IPS-18a (cell line): Measurements from ENCODE around the gene SEMG1.

ENCODE experiments used
- H3K27ac ChIP-seq: one replicate; pipeline ENCODE4 v1.5.1; 2013; ENCODE audit warnings: low read length
- H3K27me3 ChIP-seq: one replicate; pipeline ENCODE4 v1.6.1; 2013; ENCODE audit warnings: mild to moderate bottlenecking, low read length; ENCODE audit not compliant: control insufficient read depth, insufficient read depth
- H3K36me3 ChIP-seq: one replicate; pipeline ENCODE4 v1.6.1; 2013; ENCODE audit warnings: low read depth, low read length; ENCODE audit not compliant: control insufficient read depth
- H3K4me1 ChIP-seq: one replicate; pipeline ENCODE4 v1.6.1; 2013; ENCODE audit warnings: low read depth, low read length; ENCODE audit not compliant: control insufficient read depth
- H3K4me3 ChIP-seq: one replicate; pipeline ENCODE4 v1.5.1; 2013; ENCODE audit warnings: low read length
- H3K9ac ChIP-seq: one replicate; pipeline ENCODE4 v1.6.1; 2013; ENCODE audit warnings: mild to moderate bottlenecking, low read length, moderate library complexity
- H3K9me3 ChIP-seq: one replicate; pipeline ENCODE4 v1.6.1; 2013; ENCODE audit warnings: low read depth, low read length; ENCODE audit not compliant: control insufficient read depth

The SEMG1 gene

DNA sequence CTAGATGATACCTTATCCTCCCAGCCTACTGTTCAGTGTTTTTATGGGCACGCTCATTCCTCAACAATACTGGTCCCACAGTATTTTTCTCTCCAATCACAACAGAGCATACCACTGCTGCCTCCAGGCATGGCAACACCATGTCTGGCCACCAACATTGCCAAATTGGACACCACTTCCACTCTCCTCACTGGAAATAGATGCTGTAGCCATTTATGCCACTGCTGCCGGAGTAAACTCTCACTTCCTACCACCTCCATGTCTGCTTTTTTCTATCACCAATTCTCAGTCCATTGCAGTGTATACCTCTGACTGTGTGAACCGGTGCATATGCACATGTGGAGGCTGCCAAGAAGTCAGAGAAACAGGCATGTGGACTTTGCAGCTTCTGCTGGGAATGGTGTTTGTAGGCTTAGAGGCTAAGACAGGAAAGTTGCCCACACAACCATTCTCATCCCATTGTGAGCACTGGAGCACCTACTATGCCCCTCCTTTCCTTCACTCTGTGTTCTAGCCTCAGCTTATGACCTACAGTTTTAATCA is 17.7 kb upstream of the SEMG1 start:
- Histone ChIP-seq H3K4me1 (no peaks in the 10 kb centered on the region), H3K36me3 (no peaks in the 10 kb centered on the region), H3K27me3 (no peaks in the 10 kb centered on the region), H3K27ac (no peak overlapping the region), H3K4me3 (no peak overlapping the region), H3K9ac (no peak overlapping the region), H3K9me3 (no peaks in the 10 kb centered on the region)

DNA sequence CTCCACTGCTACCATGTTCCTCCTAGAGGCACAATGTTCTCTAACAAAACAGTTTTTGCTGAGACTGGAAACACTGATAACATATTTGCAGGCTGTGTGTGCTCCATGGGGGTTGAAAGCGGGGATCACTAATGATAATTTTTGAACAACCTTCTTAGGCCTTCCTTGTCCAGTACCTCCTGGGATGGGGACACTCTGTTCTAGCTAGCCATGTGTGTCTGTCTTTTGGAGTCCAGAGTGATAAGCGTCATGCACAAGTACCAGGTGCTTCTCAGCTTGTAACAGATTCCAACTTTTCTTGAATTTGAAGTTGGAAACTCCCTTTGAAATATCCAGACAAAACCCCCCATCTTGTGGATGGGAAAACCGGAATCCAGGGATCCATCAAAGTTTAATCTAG is 17.0 kb upstream of the SEMG1 start:
- Histone ChIP-seq H3K27me3 (no peaks in the 10 kb centered on the region), H3K4me3 (no peak overlapping the region), H3K27ac (no peak overlapping the region), H3K36me3 (no peaks in the 10 kb centered on the region), H3K4me1 (no peaks in the 10 kb centered on the region), H3K9me3 (no peaks in the 10 kb centered on the region), H3K9ac (no peak overlapping the region)

DNA sequence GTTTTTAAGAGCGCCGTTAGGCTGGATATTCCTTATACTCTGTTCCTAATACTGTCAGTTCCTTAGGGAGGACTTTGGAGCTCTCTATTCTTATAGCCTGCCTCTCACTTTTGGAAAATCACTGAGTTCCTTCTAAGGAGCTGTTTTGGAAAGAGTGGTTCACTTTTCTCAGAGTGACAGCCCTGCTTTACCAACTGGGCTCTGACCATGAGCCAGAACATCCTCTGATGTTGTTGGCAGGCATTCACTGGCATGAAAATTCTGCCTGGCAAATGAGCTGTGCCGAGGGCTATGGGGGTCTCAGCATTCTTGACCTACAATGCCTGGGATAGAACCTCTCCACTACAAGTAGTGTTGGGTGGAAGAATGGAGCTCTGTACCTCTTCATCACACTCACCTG is 14.9 kb upstream of the SEMG1 start:
- Histone ChIP-seq H3K27ac (no peak overlapping the region), H3K4me3 (no peak overlapping the region), H3K4me1 (no peaks in the 10 kb centered on the region), H3K9me3 (no peaks in the 10 kb centered on the region), H3K36me3 (no peaks in the 10 kb centered on the region), H3K27me3 (no peaks in the 10 kb centered on the region), H3K9ac (no peak overlapping the region)

DNA sequence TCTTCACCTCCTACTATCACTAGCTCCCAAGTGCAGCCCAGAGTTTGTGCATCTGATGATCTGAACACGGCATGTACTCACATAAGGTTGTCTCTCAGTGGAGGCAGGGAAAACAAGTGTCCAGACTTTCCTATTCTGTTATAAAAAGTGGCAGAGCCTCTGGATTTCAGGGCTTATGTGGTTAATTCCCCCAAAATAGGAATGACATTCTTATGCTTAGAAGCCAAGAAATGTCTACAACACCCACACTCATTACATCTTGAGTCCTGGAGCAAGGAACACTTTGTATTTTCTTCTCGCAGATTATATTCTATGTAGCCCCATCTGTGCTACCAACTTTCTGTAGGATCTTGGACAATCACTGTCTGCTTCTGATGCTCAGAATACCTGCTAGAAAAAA is 13.5 kb upstream of the SEMG1 start:
- Histone ChIP-seq H3K4me1 (peaks cover 8% of the 10 kb centered on the region), H3K9ac (no peak overlapping the region), H3K36me3 (no peaks in the 10 kb centered on the region), H3K27me3 (no peaks in the 10 kb centered on the region), H3K9me3 (no peaks in the 10 kb centered on the region), H3K27ac (no peak overlapping the region), H3K4me3 (no peak overlapping the region)

DNA sequence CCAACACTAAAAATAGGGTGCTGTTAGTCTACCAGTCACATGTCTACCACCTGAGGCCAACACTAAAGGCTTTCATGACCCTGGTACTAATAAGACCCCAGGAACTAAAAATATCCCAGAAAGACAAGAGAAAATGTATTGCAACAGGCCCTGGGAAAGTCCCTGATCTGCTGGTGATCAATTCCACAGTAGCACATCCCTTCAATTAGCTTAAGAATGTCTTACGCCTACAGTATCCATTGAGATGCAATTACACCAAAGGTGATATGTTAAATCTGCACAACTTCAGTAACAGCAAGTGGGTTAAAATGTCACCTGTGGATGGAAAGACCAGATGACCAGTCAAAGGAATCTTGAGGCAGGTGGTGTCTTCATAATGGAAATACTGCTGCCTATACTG is 3.1 kb downstream of the SEMG1 start:
- Histone ChIP-seq H3K9ac (no peak overlapping the region), H3K27me3 (no peaks in the 10 kb centered on the region), H3K9me3 (peaks cover 5% of the 10 kb centered on the region), H3K4me3 (peak overlapping the region; percentile 5), H3K4me1 (peaks cover 27% of the 10 kb centered on the region), H3K27ac (peak overlapping the region; percentile 78), H3K36me3 (no peaks in the 10 kb centered on the region)

DNA sequence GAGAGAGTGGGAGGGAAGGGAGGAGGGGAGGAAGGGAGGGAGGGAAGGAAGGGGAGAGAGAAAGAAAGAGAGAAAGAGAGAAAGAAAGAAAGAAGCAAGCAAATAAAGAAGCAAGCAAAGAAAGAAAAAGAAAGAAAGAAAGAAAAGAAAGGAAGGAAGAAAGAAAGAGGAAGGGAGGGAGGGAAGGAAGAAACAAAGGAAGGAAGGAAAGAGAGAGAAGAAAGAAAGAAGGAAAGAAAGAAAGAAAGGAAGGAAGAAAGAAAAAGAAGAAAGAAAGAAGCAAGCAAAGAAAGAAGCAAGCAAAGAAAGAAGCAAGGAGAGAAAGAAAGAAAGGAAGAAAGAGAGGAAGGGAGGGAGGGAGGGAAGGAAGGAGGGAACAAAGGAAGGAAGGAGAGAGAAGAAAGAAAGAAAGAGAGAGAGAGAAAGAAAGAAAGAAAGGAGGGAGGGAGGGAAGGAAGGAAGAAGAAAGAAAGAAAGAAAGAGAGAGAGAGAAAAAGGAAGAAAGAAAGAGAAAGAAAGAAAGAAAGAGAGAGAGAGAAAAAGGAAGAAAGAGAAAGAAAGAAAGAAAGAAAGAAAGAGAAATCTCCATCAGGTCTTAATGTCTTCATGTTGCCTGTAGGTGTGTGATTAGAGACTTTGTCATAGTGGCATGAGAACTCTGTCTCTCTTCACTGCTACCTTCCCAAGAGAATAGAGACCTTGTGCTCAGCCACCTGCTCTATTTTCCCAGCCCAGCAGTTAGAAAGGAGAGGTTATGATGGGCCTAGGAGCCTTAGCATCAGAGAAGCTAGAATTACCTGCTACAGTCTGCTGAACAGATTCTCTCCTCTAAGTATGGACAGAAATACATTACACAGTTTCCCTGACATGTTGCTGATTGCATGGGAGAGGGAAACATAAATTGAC is 5.0 kb downstream of the SEMG1 start:
- H3K27ac ChIP-seq, result no peak overlapping the region
- peaks cover 5% of the 10 kb centered on the region for H3K9me3 ChIP-seq
- no peak overlapping the region for H3K4me3 ChIP-seq
- H3K27me3 ChIP-seq, result no peaks in the 10 kb centered on the region
- H3K9ac ChIP-seq, result no peak overlapping the region
- no peaks in the 10 kb centered on the region for H3K36me3 ChIP-seq
- peaks cover 24% of the 10 kb centered on the region for H3K4me1 ChIP-seq

DNA sequence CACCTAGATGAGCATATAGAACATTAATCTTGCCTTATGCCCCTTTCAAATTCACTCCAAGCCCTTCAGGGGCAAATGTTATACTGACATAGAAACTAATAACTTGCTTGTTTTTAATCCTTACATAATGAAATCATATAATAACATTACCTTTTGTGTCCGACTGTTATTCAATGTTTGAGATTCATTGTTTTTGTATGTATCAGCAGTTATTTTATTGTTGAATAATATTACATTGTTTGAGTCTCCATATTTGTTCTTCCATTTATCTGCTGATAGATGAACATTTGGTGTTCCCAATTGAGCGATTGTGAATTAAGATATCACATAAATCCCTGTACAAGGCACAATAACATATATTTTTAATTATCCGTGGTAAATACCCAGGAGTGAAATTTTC is 6.0 kb downstream of the SEMG1 start:
- Histone ChIP-seq H3K4me1 (peaks cover 21% of the 10 kb centered on the region), H3K36me3 (no peaks in the 10 kb centered on the region), H3K4me3 (no peak overlapping the region), H3K27ac (no peak overlapping the region), H3K9me3 (peaks cover 5% of the 10 kb centered on the region), H3K27me3 (no peaks in the 10 kb centered on the region), H3K9ac (no peak overlapping the region)

DNA sequence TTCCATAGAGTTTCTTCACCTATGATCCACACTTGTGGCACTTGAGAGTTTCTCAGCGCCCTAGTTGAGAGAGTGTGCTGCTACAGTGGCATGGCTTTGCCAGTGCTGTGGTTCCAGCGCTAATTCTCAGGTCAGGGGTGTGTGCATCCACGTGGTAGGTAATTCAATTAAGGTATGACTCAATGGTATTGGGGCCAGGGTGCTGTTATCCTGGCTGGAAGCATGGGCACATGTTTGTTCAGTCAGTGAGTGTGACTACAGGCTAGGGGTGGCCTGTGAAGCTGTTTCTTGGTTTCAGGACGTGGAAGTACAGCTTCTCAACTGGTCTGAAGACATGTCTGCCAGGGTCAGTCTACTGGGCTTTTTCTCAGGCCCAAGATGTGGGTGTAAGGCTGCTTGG is 11.3 kb downstream of the SEMG1 start:
- Histone ChIP-seq H3K36me3 (no peaks in the 10 kb centered on the region), H3K27ac (no peak overlapping the region), H3K4me1 (no peaks in the 10 kb centered on the region), H3K9ac (no peak overlapping the region), H3K4me3 (no peak overlapping the region), H3K27me3 (no peaks in the 10 kb centered on the region), H3K9me3 (no peaks in the 10 kb centered on the region)

DNA sequence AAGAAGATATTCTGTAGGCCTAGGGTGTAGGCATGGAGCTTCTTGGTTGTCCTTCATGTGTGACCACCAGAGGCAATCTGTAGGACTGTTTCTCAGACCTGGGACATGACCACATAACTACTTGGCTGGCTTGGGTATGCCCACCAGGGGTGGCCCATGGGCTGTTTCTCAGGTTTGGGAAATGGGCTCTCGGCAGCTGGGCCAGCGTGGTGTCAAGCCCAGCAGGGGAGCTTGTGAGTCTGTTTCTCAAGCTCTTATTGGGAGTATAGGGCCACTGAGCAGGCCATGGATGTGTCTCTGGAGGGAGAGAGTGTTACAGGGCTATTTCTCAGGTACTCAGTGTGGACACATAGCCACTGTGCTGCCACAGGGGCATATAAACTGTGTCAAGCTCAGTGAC is 11.8 kb downstream of the SEMG1 start:
- Histone ChIP-seq H3K27ac (no peak overlapping the region), H3K4me1 (no peaks in the 10 kb centered on the region), H3K36me3 (no peaks in the 10 kb centered on the region), H3K9ac (no peak overlapping the region), H3K9me3 (no peaks in the 10 kb centered on the region), H3K4me3 (no peak overlapping the region), H3K27me3 (no peaks in the 10 kb centered on the region)

DNA sequence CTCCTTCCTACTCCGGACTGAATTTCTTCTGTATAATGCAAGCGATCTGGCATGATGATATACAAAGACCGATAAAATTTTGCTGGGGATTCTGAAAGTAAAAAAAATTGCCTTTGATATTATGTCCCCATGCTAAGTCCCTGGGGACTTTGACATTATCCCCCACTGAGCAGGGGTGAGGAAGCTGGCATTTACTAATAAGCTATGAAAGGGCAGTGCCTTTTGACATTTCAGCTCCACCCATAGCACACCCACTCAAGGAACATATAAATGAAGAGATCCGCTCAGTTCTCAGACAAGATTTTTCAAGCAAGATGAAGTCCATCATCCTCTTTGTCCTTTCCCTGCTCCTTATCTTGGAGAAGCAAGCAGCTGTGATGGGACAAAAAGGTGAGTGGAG is 14.2 kb downstream of the SEMG1 start, which contains the start of gene SEMG2:
Gene SEMG2, plus strand, starts transcription at position 298 of the 400 bp plus-strand sequence. Its CDS starts 17 bp downstream, at position 315.
- Histone ChIP-seq H3K27me3 (no peaks in the 10 kb centered on the region), H3K36me3 (no peaks in the 10 kb centered on the region), H3K27ac (no peak within 1 kb of the TSS), H3K4me1 (no peaks in the 10 kb centered on the region), H3K4me3 (no peak within 1 kb of the TSS), H3K9ac (no peak within 1 kb of the TSS), H3K9me3 (no peaks in the 10 kb centered on the region)

DNA sequence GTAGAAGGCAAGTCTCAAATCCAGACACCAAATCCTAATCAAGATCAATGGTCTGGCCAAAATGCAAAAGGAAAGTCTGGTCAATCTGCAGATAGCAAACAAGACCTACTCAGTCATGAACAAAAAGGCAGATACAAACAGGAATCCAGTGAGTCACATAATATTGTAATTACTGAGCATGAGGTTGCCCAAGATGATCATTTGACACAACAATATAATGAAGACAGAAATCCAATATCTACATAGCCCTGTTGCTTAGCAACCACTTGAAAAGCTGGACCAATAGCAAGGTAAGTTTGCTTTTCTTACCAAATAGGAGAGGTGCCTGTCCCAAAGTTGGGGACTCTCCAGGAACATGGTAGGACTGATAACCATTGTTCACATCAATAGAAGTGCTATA is 16.3 kb downstream of the SEMG1 start:
- H3K9me3 ChIP-seq, result no peaks in the 10 kb centered on the region
- H3K36me3 ChIP-seq, result no peaks in the 10 kb centered on the region
- no peaks in the 10 kb centered on the region for H3K4me1 ChIP-seq
- H3K9ac ChIP-seq, result no peak overlapping the region
- H3K27me3 ChIP-seq, result no peaks in the 10 kb centered on the region
- H3K27ac ChIP-seq, result no peak overlapping the region
- no peak overlapping the region for H3K4me3 ChIP-seq

DNA sequence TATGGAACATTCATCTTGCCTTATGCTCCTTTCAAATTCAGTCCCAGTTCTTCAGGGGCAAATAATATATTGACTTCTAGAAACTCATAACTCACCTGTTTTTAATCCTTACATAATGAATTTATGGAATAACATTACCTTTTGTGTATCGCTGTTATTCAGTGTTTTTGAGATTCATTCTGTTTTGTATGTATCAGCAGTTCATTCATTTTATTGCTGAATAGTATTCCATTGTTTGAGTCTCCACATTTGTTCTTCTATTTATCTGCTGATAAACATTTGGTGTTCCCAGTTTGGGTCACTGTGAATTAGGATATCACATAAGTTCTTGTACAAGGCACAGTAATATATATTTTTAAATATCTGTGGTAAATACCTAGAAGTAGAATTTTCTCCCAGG is 19.5 kb downstream of the SEMG1 start:
- Histone ChIP-seq H3K4me1 (no peaks in the 10 kb centered on the region), H3K4me3 (no peak overlapping the region), H3K36me3 (no peaks in the 10 kb centered on the region), H3K9ac (no peak overlapping the region), H3K27ac (no peak overlapping the region), H3K9me3 (no peaks in the 10 kb centered on the region), H3K27me3 (no peaks in the 10 kb centered on the region)
